ENCODE measurements around the gene SLC12A6.

DNA sequence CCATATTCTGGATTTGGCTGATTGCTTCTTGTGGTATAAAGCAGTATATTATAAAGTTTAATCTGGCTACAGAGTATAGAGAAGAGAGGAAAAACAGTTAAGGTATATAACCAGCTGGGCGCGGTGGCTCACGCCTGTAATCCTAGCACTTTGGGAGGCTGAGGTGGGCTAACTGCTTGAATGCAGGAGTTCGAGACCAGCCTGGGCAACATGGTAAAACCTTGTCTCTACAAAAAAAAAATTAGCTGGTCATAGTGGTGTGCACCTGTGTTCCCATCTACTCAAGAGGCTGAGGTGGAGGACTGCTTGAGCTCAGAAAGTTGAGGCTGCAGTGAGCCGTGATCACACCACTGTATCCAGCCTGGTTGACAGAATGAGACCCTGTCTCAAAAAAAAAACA, 7.3 kb downstream of the SLC12A6 start:
- TF ChIP-seq, protein P1, sequence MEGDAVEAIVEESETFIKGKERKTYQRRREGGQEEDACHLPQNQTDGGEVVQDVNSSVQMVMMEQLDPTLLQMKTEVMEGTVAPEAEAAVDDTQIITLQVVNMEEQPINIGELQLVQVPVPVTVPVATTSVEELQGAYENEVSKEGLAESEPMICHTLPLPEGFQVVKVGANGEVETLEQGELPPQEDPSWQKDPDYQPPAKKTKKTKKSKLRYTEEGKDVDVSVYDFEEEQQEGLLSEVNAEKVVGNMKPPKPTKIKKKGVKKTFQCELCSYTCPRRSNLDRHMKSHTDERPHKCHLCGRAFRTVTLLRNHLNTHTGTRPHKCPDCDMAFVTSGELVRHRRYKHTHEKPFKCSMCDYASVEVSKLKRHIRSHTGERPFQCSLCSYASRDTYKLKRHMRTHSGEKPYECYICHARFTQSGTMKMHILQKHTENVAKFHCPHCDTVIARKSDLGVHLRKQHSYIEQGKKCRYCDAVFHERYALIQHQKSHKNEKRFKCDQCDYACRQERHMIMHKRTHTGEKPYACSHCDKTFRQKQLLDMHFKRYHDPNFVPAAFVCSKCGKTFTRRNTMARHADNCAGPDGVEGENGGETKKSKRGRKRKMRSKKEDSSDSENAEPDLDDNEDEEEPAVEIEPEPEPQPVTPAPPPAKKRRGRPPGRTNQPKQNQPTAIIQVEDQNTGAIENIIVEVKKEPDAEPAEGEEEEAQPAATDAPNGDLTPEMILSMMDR (IDR thresholded peaks at IDR 0.05): no peak
- TF ChIP-seq POLR2AphosphoS5 (IDR thresholded peaks at IDR 0.05) (no peak), POLR2A (IDR thresholded peaks at IDR 0.05) (no peak), EP300 (IDR thresholded peaks at IDR 0.05) (no peak)

All from stomach (tissue), 4 donors.